ENCODE results near the gene ZFR2.
A peak's percentile ranks its signal among the peaks of the same experiment; 100 is the strongest.

The ZFR2 gene

DNA sequence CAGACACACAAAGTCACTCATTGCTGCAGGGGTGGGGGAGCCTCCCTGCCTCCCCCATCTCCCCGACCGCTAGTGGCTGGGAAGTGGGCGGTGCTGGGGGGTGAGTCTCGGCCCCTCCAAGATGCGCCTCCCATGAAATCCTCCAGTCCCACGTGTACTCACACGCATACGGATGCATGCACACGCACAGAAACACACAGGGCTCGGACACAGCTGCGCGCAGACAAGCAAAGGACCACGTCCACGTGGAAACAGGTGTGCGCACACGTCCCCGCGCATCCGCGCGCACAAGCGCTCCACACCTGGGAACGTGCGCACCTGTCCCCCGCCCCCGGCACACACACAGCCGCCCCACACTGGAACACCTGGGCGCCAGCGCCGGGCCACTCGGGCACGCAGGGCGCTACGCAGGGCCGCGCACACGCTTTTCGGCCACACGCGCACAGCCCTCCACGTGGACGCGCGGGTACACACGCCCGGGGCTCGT, 83.3 kb downstream of the ZFR2 start:
- peak; percentile 17 for DNase-seq

DNA sequence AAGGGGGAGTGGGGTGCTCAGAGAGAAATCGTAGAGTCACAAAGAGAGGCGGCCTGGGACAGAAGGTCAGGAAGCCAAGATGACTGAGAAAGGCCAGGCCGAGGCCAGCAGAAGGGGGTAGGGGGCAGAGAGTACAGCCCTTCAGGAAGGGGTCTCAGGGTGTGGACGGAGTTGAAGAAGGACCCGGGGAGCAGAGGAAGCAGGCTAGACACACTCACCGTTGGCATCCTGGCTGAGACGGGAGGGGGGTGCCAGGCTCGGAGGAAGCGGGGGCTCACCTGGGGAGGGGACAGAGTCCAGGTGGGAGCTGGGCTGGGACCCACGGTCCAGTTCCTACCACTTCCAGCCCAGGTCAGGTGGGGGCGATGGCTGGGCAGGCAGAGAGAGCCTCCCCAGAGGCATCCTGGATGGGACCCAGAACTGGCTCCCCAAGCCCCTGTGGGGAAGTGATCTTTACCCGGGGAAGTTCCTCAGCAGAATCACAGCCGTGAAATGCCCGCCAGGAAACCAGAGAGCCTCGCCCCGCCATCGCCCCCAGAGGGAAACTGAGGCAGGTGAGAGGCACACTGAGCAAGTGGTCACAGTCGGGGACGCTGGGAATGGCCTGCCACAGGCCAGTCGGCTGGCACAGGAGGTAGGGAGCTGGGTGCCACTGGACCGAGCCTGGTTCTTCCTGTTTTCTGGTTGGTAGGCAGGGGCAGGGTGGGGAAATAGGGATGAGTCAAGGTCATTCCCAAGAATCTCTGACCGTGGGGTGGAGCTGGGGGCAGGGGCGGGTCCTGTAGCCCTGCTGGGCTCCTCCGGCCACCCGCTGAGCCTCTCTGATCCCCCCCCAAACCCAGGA, 84.0 kb downstream of the ZFR2 start:
- DNase-seq = no peak

- peak; percentile 20 for DNase-seq
These were observed 84.9 kb downstream of the ZFR2 start for GRCh38 chr19:3783660-3784584.

DNA sequence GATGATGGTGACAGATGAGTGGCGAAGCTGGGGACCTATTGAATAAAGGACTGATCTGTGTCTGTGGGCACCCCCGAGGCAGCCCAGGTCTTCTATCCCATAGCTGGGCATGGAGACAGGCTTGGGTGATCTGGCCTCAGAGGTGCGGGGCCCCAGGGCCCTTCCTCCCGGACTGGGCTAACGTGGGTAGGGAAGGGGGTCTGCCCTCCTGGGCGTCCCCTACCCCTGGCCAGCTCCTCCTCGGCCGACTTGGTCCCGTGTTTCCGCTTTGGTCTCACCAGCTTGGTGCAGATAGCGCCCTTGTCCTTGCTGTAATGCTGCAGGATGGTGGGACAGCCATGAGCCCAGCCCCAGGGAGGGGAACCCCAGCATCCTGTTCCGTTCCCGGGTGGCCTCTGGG, 85.9 kb downstream of the ZFR2 start:
- DNase-seq = no peak

DNA sequence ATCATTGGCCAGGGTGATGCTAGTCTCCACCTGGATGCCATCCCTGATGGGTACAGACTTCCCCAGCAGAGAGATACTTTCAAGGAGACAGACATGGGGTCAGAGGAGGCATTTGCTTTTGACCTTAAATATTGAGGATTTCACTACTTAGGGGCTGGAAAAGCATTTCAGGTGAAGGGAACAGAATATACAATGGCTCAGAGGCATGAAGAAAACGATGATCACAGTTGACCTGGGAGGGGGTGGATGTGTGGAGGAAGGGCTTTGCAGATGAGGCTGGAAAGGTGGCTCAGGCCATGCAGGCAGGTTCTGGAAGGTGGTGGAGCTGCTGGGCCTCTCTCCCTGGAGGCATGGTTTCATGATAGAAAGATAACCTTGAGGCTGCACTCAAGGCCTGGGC, 86.5 kb downstream of the ZFR2 start:
- no peak for DNase-seq

- no peak for DNase-seq
These were observed 87.2 kb downstream of the ZFR2 start for GRCh38 chr19:3781603-3782002.

- no peak for DNase-seq
These were observed 88.0 kb downstream of the ZFR2 start for GRCh38 chr19:3780786-3781304.

DNA sequence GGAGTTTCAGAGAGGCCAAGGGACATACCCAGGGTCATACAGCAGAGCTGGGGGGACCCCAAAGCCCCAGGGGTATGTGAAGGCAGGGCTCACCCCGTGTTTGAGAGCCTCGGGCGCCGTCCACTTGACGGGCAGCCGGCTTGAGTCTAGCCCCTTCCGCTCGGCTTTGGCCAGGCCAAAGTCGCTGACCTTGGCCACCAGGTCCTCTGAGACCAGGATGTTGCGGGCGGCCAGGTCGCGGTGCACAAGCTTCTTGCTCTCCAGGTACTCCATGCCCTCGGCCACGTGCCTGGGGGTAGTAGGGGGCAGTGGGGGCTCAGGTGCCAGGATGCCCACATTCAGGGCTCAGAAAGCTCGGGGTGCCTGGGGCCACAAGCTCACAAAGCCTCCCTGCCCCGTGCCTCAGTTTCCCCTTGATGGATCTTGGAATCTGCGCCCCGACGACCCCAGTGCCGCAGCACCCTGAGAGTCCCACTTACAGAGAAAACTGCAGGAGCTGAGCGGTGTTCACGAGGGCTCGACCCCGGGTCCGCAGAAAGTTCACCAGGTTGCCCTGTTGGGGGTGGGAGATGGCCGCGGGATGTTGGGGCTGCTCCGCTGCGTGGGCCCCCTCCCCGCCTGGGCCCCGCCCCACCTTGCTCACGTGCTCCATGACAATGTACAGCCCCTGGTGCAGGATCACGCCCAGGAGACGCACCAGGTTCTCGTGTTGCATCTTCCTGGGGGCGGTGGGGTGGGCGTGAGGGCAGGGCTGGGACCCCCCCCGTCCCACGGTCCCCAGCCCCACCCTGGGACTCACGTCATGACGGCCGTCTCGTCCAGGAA, 89.7 kb downstream of the ZFR2 start:
- no peak for DNase-seq

DNA sequence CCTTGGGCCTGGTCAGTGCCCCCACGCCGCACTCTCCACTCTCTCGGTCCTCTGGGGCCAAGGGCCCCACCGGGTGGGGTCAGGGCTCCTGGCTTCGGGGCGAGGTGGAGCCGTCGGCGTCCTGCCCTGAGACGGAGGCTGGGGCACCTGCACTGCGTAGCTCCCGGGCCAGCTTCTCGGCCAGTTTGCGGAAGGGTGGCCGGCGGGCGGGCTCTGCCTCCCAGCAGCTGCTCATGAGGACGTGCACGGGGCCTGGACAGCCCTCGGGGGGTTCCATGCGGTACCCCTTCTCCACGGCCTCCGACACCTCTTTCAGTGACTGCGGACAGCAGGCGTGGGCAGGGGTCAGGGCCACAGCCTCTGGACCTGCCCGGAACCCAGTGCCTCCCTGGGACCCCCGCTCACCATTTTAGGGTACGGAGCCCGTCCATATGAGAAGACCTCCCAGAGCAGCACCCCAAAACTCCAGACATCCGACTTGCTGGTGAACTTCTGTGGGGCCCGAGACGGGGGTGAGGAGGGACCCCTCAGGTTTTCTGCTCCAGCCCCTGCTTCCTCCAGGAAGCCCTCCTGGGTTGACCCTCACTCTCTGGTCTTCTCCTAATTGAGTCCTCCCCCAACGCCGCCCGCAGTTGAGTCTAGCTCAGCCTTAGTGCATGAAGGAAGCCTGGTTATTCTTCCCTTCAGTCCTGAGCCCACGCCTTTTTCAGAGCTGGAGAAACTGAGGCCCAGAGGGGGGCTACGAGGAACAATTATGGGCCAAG, 90.6 kb downstream of the ZFR2 start:
- no peak for DNase-seq

GRCh38 chr19:3776479-3777040, 92.3 kb downstream of the ZFR2 start:
- DNase-seq = no peak

- no peak for DNase-seq
These were observed 93.0 kb downstream of the ZFR2 start for GRCh38 chr19:3775831-3776230.

DNA sequence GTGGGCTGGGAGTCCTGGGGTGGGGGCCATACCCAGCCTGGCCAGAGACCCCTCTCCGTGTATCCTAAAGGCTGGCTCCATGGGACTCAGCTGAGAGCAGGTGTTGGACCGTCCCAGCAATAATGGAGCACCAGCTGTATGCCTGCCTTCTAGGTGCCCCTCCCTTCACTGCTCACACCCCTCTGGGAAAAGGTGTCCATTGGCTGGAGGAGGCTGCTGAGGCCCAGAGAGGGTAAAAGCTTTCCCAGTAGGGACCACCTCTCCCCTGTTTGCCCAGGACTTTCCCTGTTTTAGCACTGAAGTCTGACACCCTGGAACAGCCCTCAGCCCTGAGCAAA, 93.5 kb downstream of the ZFR2 start:
- no peak for DNase-seq

- DNase-seq = no peak
These were observed 94.0 kb downstream of the ZFR2 start for GRCh38 chr19:3774621-3775373.

DNA sequence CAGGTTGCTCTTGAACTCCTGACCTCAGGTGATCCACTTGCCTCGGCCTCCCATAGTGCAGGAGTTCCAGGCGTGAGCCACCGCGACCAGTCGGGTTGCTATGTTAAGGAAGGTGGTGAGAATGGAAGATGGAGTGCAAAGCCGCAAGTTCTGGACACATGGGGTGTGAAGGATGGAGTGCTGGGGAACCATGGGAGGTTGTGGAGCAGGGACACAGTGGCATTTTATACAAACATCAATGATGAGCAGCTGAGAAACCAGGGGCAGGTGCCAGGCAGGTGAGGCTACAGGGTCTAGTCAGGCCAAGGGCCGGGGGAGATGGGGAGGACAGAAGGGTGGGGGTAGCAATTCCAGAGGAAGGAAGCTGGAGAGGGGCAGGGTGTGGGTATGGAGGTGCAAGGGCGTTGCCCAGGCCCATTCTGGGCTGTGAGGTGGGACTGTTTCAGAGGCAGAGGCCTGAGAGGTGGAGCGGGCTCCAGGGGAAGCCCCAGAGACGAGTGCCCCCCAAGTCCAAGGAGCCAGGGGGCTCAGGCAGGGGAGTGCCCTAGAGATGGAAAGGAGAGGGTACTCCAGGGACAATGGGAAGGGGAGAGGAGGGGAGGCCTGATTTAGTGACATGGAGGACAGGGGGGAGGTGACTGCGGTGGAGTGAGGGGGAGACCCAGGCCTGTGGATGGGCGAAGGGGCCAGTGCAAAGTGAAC, 94.9 kb downstream of the ZFR2 start:
- DNase-seq = no peak

GRCh38 chr19:3771906-3772455, 96.9 kb downstream of the ZFR2 start, which contains the start of gene RAX2:
Gene RAX2 (minus strand): TSS chr19:3772228. CDS start chr19:3771742, 486 bp downstream.
- no peak for DNase-seq

- DNase-seq = no peak
These were observed 97.6 kb downstream of the ZFR2 start for GRCh38 chr19:3771000-3771905.

- no peak for DNase-seq
These were observed 98.5 kb downstream of the ZFR2 start for GRCh38 chr19:3770136-3770999.

DNA sequence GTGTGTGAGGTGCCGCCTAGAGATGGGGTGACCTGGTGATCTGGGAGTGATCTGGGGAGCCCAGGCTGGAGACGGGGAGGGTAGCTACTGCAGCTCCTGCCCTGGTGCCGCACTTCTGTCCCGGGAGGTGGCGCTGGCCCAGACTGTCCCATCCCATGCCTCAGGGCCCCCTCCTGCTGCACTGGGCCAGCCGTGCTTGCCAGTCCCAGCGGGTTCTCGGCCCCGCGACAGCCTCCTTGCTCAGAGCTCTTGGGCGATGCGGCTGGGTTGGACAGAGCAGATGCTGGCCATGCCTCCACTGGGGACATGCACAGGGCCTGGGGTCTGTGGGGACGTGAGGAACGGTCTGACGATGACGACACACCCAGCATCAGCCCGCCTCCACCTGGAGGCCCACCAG, 99.3 kb downstream of the ZFR2 start:
- no peak for DNase-seq
